ENCODE results near the gene SLC24A4. TPM values are rescaled to one million over a fixed set of nuclear protein-coding genes. Genes with fewer than 3 reads are reported as not detected.

SLC24A4 gene
- total RNA-seq, 1 donor from 2014 or later, result not detected

GRCh38 chr14:92433407-92433806, 110.4 kb downstream of the SLC24A4 start:
- FAIRE-seq (no peak), DNase-seq (ENCODE audit: low read depth) (no peak)
- no peak overlapping the region for H3K4me3 ChIP-seq (ENCODE audit: low read depth, low read length)
- no peak for TF ChIP-seq CTCF (IDR thresholded peaks at IDR 0.05; ENCODE audit: insufficient read depth, low read length, severe bottlenecking)
- H3K27me3 ChIP-seq (ENCODE audit: control insufficient read depth, insufficient read depth, low read length), result no peaks in the 10 kb centered on the region
- no peaks in the 10 kb centered on the region for H3K36me3 ChIP-seq (ENCODE audit: control insufficient read depth, insufficient read depth, low read length)

- DNase-seq (ENCODE audit: low read depth), result no peak
- H3K4me3 ChIP-seq (ENCODE audit: low read depth, low read length), result no peak overlapping the region
- H3K36me3 ChIP-seq (ENCODE audit: control insufficient read depth, insufficient read depth, low read length), result no peaks in the 10 kb centered on the region
- no peaks in the 10 kb centered on the region for H3K27me3 ChIP-seq (ENCODE audit: control insufficient read depth, insufficient read depth, low read length)
- TF ChIP-seq CTCF (IDR thresholded peaks at IDR 0.05; ENCODE audit: insufficient read depth, low read length, severe bottlenecking), result no peak
- FAIRE-seq, result no peak
Measured at GRCh38 chr14:92435154-92435553, 112.2 kb downstream of the SLC24A4 start.

GRCh38 chr14:92436115-92436776, 113.3 kb downstream of the SLC24A4 start:
- Histone ChIP-seq H3K27me3 (ENCODE audit: control insufficient read depth, insufficient read depth, low read length) (no peaks in the 10 kb centered on the region), H3K4me3 (ENCODE audit: low read depth, low read length) (no peak overlapping the region), H3K36me3 (ENCODE audit: control insufficient read depth, insufficient read depth, low read length) (no peaks in the 10 kb centered on the region)
- FAIRE-seq (no peak), DNase-seq (ENCODE audit: low read depth) (no peak)
- TF ChIP-seq CTCF (IDR thresholded peaks at IDR 0.05; ENCODE audit: insufficient read depth, low read length, severe bottlenecking), result no peak

- DNase-seq (ENCODE audit: low read depth) (no peak), FAIRE-seq (no peak)
- H3K27me3 ChIP-seq (ENCODE audit: control insufficient read depth, insufficient read depth, low read length), result no peaks in the 10 kb centered on the region
- no peaks in the 10 kb centered on the region for H3K36me3 ChIP-seq (ENCODE audit: control insufficient read depth, insufficient read depth, low read length)
- no peak for TF ChIP-seq CTCF (IDR thresholded peaks at IDR 0.05; ENCODE audit: insufficient read depth, low read length, severe bottlenecking)
- H3K4me3 ChIP-seq (ENCODE audit: low read depth, low read length), result no peak overlapping the region
Measured at GRCh38 chr14:92437309-92437708, 114.3 kb downstream of the SLC24A4 start.

GRCh38 chr14:92437729-92438285, 114.8 kb downstream of the SLC24A4 start:
- TF ChIP-seq CTCF (IDR thresholded peaks at IDR 0.05; ENCODE audit: insufficient read depth, low read length, severe bottlenecking), result no peak
- no peaks in the 10 kb centered on the region for H3K36me3 ChIP-seq (ENCODE audit: control insufficient read depth, insufficient read depth, low read length)
- FAIRE-seq, result no peak
- no peak overlapping the region for H3K4me3 ChIP-seq (ENCODE audit: low read depth, low read length)
- no peak for DNase-seq (ENCODE audit: low read depth)
- no peaks in the 10 kb centered on the region for H3K27me3 ChIP-seq (ENCODE audit: control insufficient read depth, insufficient read depth, low read length)

All from bronchial epithelial cell (primary cell).